Anterior cingulate cortex (tissue), 58 donors: ENCODE data around the gene AMOTL2.

Experiments used
- DNase-seq, 58 donors: peaks; one replicate each; lab custom pipeline; 2025; lab: John Stamatoyannopoulos, UW

AMOTL2 gene

DNA sequence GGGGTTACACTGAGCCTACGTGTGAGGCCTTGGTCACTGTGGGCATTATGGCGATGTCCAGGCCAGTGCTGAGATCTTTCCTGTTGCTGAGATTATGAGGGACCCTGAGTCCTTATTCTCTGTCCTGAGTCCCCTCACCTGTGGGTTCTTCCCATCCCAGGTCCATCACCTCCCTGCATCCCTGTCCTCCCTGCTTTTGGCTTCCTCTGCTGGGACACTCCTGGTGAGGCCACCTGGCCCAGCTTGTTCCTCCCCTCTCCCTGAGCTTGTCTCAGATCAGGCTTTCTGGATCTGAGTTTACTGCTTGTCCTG, 36.1 kb downstream of the AMOTL2 start:
- DNase-seq: no peak

DNA sequence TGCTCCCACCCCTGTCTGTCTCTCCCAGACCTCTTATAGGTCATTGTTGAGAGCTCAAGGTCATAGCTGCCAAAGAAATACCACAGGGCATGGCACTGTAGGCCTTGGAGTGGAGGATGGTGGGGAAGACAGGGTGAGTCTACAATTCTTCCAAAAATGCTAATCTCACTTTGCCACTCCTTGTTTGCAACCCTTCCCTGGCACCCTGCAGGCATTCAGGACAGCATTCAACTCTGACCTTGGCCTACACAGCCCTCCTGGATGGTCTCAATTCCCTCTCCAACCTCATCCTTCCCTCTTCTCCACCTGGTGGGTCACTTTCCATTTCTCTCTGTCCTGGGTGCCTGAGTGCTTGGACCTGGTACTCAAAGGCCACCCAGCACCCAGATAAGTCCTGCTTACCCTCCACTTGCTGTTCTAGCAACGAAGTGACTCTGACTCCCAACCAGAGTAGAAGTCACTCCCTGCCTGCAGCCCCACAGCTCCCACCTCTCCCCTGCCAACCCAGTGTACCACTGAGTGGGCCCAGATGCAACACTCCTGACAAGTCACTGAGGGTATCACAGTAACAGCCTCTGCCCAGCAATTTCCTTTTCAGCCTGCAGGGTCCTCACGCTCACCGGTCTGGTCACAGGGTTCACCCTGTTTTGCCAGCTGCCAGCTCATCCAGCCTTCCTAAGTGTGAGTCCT, 36.6 kb downstream of the AMOTL2 start:
- no peak for DNase-seq

DNA sequence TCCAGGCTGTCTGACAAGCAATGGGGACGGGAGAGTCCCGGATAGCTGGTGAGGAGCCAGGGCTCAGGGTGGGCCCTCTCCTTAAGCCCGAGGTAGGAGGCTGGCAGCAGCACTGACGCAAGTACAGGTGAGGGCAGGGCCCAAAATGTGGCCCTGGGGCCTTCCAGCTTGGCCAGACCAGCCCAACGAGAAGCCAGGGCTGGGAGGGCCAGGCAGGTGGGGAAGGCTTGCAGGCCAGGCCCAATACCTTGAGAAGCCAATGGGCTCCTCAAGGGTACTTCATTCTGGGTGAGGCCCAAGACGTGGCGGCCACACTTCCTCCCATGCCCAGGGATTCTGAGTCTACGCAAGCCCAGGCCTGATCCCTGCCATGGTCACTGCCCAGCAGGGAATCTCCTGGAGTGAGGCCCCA, 37.2 kb downstream of the AMOTL2 start:
- no peak for DNase-seq

DNA sequence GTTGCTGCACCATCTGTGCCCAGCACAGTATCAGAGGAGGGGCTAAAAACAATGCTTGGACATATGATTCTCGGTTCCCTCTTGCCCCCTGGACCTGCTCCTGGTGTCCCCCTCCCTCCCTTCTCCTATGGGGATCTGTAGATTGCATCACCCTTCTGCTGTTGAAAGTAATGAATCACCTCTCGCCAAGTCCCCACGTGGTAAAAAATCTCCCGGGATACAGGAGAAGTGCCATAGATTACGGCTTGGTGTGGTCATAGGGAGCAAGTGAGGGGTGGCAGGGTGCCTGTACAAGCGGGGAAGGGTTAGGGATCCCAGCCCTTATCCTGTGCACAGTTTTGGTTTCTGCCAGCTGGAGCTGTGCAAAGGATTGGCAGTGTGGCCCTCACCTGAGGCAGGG, 37.7 kb downstream of the AMOTL2 start:
- DNase-seq: no peak

DNA sequence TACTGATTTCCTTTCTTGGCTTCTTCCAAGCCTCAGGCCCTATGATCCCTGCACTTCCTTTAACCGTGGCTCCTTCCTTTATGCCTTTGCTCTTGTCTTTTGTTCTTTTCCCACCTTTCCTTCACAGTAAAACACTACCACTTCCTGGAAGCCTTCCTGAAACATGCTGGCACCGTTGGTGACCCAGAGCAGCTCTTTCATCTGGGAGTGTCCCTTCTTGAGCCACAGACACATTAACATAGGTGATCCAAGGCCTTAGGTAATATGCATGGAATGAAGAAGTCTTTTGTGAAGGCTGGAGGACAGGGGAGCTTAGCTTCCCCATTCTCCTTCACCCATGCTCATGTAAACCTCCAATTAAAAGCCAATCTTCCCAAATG, 39.4 kb downstream of the AMOTL2 start:
- no peak for DNase-seq

DNA sequence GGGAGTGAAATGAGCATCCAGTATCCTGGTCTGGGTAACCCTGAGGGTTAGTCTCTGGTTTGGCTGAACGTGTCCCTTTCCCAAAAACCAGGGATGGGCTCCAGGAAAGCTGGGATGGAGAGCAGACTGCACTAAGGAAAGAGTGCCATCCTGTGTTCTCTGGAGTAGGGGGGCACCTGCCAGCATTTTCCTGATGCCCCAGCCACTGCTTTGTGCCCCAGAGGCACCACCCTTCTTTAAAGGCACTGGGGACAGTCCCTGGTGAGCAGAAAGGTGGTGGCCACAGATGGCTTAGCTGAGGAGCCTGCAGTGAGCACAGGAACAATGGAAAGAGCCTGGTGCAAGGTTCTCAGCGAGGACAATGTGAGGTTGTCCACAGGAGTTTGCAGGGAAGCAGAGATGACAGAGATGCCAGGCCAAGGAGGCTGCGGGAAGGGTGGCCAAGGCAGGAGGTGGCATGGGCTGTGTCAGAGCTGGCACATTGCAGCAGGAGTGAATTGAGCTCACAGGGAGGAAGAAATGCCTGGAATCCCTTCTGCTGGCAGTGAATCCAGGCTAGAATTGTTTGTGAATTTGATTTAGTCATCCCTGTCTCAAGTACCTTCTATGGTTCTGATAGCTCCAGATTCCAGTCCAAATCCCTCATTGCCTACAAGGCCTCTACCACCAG, 39.9 kb downstream of the AMOTL2 start:
- no peak for DNase-seq

DNA sequence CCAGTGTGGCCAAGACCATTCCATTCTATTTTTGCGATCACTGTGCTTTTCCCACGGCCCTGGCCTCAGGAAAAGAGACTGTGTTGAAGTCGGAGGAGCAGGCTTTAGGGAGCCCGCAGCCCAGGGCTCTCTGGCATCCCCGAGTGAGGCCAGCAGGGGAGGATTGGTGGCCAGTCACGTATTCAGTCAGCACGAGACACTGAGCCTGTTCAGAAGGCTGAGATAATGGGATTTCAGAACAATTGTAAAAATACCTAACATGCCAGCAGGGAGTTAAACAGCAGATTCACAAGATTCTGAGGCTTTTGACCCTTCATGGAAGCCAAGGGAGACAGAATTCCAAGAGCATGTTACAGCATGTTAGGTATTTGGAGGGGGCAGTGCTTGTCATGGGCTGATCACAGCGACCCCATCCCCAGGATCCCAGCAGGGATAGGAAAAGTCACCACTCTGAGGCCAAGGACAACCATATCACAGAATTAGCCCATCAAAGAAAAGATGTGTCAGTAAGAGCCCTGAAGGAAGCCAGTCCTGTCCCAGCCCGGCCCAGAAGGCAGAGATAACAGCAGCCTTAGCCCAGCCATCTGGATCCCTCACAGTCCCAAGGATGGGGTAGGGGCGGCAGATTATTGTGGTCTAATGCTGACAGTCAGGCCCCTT, 40.6 kb downstream of the AMOTL2 start:
- DNase-seq: no peak

DNA sequence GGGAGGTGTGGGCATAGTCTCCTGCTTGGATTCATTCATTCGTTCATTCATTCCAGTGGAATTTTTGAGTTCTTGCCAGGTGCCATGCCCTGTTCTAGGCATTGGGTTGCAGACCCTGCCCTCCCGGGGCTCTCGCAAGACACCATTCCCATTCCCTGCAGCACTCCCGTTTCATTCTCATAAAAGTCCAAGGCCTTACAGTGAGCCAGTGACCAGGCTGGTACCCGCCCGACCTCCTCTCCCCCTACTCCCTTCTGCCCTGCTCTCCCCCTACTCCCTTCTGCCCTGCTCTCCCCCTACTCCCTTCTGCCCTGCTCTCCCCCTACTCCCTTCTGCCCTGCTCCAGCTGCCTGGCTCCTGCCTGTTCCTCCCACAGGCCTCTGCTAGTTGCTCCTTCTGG, 41.9 kb downstream of the AMOTL2 start:
- DNase-seq: no peak

DNA sequence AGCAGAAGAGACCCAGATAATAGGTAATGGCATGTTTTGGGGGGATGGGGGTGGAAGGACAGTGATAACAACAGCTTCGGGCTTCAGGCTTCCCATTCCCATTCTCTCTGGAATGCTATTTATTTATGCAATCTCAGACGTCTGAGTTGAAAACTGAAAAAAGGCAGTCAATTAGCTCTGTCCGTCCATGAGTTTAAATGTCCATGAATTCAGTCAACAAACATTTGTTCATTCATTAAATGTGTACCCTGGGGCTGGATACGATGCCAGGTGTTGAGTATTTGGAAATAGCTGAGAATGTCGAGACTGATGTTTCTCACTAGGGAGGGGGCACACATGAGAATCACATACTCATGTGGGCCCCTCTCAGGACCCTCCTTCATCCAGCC, 42.4 kb downstream of the AMOTL2 start:
- DNase-seq: no peak

DNA sequence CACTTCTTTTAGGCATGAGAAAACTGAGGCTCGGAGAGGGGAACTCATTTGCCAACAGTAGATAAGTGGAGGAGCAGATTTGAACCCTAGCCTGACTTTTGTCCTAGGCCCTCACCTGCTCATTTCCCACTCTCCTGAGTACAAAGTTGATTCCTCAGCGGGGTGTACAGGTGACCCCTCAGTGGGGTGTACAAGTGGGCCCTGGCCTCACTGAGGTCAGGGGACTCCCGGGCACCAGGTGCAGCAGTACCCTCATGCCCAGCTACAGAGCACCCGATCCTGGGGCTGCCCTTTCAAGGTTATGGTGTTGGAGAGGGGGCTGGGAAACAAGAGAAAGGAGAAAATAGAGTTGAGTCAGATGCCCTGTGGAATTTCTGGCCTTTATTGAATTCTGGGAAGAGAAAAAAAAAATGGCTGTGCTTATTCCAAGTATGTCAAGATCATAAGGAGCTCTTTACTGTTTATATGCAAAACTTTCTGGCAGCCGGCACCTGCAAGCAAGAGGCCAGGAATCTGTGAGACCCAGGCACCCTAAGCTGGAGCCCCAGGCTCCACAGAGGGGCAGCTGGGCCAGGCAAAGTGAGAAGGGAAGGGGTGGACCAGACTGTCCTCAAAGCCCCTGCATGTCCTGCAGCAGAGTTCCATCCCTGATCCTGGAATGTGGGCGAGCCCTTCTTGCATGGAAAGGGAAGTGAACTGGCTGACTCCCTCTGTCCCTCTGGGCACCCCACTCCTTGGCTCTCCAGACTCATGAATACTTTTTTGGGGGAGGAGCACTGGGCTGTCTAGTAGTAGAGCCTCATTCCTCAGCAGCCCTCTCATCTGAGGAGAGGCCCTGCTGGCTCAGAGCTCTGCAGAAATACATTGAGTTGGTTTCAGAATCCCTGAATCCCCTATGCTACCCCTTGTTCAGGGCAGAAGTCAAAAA, 43.1 kb downstream of the AMOTL2 start:
- DNase-seq: no peak

DNA sequence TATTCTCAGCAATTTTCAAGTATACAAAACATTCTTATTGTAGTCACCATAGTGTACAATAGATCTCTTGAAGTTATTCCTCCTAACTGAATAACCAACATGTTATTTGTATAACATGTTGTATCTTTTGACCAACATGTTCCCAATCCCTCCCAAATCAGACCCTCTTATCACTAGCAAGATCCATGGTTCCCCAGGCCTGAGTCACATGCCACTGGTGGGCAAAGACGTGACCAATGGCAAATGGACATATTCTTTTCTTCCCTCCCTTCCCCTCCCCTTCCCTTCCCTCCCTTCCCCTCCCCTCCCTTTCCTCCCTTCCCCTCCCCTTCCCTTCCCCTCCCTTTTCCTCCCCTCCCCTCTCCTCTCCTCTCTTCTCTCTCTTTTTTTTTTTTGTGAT, 45.4 kb downstream of the AMOTL2 start:
- DNase-seq: no peak

DNA sequence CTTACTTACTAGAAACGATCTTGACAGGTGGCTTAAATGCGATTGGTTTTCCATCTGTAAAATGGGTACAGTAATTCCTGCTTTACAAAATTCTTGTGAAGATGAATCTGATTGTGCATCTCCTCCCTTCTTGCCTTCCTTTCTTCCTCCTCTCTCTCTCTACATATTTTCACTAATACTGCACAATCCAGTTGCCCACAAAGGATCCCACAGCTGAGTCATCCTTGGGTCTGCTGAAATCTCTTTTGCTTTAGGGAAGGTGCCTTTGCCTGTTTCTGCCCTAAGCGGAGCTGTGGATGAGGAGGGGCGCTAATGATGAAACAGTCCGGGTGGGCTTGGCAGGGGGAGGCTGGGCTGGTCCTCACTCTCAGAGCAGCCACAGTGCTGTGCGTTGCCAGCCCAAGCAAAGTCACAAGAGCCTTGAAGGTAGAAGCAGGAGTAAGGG, 46.1 kb downstream of the AMOTL2 start:
- DNase-seq: no peak

DNA sequence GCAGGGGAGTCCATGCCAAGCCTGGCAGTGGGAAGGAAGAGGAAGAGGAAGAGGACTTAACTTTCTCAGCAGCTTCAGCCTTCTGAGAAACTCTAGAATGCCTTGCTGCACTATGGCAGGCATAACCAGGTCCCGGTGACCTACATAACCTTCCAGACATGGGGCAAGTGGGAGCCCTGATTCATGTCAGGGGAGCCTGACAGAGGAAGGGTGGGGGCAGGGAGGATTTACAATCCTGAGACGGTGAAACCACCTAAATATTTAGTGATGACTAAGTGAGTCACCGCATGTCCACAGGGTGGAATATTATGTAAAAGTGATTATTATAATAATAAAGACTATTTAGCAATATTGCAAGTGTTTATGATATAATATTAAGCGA, 46.7 kb downstream of the AMOTL2 start:
- no peak for DNase-seq

DNA sequence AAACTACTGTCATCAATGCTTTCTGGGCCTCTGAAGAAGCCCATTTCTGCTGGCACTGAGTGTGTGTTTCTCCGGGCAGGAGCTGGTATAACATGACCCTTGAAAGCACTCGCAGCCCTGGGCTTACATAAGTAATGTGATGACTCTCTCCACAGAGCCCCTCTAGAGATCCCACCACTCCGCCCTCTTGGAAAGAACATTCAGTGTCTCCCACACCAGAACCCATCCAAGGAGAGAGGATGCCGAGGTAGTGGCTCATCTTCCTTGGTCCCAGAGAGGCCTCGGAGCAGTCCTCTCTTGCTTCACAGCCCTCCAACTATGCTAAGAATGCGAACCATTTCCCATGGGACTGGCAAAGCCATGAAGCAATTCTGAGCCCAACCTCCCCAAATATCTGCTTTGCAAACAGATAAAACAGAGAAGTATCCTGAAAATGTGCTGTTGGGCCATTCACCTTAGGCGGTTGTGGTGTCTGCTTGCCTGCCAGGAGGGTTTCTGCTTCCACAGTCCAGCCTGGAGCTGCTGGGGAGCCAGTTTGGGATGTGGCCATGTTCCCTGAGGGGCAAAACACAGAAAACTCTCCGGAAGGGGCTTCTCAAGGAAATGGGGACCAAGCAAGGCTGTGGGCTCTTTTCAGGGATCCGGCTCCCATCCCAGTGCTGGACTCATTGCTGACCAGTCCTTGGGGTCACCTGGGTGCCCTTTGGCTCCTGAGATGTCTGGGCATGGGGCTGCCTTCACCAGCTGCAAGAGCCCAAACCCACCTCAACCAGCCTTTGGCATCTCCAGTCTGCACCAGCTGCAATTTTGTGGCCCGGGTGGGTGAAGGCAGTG, 47.3 kb downstream of the AMOTL2 start:
- no peak for DNase-seq

DNA sequence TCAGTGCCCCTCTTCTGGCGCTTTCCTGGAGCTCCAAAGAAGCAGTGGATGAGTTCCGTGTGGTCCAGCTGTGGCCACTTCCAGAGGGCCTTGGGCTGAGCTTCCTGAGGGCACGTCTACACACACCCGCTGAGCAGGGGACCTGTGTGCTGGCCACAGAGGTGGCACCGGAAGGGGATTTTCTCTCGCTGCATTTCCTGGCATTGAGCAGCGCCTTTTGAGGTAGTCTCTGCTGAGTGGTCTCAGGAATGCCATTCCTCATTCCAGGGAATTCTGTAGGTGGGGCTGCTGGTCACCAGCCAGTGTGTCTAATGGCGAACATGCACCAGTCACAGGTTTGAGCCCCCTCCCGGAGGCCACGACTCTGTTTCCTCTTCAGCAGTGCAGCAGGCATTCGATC, 48.1 kb downstream of the AMOTL2 start:
- DNase-seq: no peak

DNA sequence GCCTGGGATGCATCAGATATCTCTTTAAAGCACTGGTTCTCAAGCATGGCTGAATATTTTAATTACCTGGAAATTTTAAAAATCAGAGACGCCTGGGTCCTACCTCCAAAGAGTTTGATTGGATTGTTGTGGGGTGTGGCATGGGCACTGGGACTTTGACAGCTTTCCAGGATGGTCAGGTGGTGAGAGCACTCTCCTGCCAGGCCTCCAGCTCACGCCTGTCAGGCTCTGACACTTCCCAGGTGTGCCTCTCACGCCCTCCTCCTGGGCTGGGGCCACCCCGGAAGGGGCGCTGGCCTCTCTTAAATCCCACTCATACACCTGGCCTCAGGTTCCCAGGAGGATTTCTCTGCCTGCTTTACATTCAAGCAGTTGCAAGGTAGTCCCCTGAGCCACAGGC, 48.5 kb downstream of the AMOTL2 start:
- DNase-seq: no peak

DNA sequence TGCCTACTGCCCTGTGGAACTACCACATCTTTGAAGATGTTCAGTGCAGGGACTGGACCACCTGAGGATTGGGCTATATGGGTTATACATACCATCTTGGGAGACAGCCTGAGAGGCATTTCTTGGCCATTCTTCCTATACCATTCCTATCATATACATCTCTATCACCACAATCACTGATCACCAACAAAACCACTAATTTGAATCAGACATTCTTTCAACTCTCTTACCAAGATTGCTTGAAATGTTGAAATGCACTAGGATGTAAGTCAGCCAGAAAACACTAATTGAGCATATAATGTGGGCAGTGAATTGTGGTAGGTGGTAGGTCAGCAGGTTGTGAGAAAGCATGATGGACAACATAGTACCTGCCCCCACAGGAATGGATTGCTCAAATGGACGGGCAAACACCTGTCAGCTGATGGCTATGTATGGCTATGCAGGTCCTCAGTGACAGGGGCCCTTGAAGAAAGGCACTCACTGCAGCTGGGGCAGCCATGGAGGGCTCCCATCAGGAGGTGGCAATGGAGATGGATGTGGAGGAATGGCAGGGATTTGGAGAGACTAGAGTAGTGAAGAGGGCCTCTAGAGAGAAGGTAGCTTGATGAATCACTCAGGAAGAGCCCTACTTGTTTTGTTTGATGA, 49.1 kb downstream of the AMOTL2 start:
- DNase-seq: no peak

DNA sequence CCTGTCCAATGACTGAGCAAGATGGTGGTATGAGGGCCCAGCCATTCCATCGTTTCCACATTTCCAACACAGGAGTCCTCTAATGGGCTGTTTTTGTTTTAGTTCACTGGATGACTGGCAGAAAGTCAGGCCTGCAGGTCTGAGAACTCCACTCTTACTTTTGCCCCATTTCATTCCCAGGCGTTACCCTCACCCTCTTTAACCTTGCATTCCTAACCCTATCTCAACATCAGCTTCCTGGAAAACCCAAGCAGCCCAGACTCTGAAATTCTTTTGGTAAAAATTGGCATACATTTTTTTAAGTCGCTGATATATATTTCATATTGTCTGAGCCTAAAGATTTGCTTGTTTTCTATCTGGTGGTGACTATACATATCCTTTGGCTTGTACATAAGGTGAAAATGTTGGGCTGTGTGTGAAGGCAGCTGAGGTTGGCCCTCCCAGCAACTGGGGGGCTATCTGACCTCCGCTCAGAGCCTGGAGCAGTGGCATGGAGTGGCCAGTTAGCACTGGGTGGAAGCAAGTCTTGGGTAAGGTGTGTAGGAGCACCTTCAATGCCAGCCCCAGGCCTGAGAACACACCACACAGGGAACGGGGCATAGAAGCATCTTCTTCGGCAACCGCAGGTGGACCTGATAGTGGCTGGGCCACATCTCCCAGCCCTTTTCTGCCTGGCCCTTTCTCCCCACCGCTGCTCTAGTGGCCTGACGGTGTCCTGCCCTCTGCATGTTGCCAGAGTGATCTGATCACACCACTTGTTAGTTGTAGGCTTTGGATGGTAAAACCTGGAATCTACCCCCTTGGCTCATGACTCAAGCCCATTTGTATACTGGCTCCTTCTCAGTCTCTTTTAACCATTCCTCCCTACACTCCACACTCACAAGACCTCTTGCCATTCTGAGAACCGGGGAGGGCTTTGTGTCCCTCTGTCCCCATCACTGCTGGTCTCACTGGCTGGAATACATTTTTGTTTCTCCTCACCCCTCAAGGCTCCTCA, 50.0 kb downstream of the AMOTL2 start:
- no peak for DNase-seq
